Thyroid gland (tissue), 4 donors: ENCODE measurements around the gene TMOD3. TPM values are rescaled to one million over a fixed set of nuclear protein-coding genes. Genes with fewer than 3 reads are reported as not detected.

Experiments used
- DNase-seq, 2 donors: peaks; one replicate each; pipeline ENCODE4 v3.0.0-alpha.2; 2019
- H3K27ac ChIP-seq, 3 donors: fragments of 200-600 bp; sonication (generic); 1 replicate in 2 of 3; 2 replicates in 1 of 3; pipeline ENCODE4 v1.5.1; 2016 to 2019; ENCODE audit warnings: mild to moderate bottlenecking in 1 of 3, moderate library complexity in 1 of 3
- H3K27me3 ChIP-seq: fragments of 200-600 bp; sonication (generic); one replicate; pipeline ENCODE4 v1.5.1; 2019
- H3K36me3 ChIP-seq, 2 donors: fragments of 200-600 bp; sonication (generic); one replicate each; pipeline ENCODE4 v1.5.1; 2016 to 2019
- H3K4me1 ChIP-seq, 2 donors: fragments of 200-600 bp; sonication (generic); one replicate each; pipeline ENCODE4 v1.5.1; 2017 to 2019
- H3K4me3 ChIP-seq, 3 donors: fragments of 200-600 bp; sonication (generic); replicated peaks in 1 of 3; 1 replicate in 2 of 3; 2 replicates in 1 of 3; pipeline ENCODE4 v1.5.1; 2016; ENCODE audit warnings: mild to moderate bottlenecking in 1 of 3
- H3K9me3 ChIP-seq: fragments of 200-600 bp; sonication (generic); one replicate; pipeline ENCODE4 v1.5.1; 2017
- POLR2A ChIP-seq, 2 donors: fragments of 450-650 bp; IDR thresholded peaks; one replicate each; pipeline ENCODE4 v1.6.1; 2017; ENCODE audit warnings: antibody characterized with exemption in 2 of 2, mild to moderate bottlenecking in 2 of 2, moderate library complexity in 1 of 2
- WGBS, 2 donors: methylation state at CpG; one replicate each; pipeline ENCODE4 v1.1.5; 2017; 5-methylcytosine and 5-hydroxymethylcytosine counted together
- intact Hi-C: fragments of 100-400 bp; cut with DNase I; formaldehyde crosslinking; loops from one replicate; pipeline ENCODE4 v1.15.1; 2023
- total RNA-seq, 4 donors: library from RNA; depleted of rRNA; stranded (reverse); fragments of >200 nt; gene quantifications; one replicate each; pipeline ENCODE4 v1.2.3, GENCODE V29; 2016
- TF ChIP-seq, protein P1 (sequence below), 6 experiments: fragments of 200-600 bp in 3 of 6; fragments of 450-650 bp in 3 of 6; sonication (generic) in 3 of 6; IDR thresholded peaks; one replicate each; pipeline ENCODE4 v1.5.1; 2016 to 2019; ENCODE audit warnings: antibody characterized with exemption in 6 of 6, mild to moderate bottlenecking in 2 of 6, inconsistent platforms in 1 of 6, moderate library complexity in 1 of 6

Gene TMOD3
- total RNA-seq, 4 donors from 2014 or later, result 24.3 to 42.7 (median 30.9) TPM

DNA sequence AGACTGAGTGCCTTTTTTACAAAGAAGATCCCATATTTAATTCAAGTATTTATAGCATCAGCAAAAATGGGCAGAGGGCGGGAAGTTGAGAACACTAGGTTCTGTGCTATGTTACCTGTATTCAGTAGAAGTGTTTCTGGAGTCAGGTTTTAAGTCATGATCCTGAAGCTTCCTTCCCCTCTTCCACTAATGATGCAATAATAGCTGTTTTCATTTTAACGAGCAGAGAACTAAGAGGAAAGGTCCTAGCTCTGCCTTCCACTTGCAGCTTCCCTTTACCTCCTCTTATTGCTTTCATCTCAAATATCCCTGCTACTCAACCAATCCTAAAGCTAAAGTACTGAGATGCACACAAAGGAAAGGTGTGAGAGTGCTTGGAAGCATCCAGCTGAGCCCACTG is 16.9 kb upstream of the TMOD3 start:
- TF ChIP-seq, protein P1, sequence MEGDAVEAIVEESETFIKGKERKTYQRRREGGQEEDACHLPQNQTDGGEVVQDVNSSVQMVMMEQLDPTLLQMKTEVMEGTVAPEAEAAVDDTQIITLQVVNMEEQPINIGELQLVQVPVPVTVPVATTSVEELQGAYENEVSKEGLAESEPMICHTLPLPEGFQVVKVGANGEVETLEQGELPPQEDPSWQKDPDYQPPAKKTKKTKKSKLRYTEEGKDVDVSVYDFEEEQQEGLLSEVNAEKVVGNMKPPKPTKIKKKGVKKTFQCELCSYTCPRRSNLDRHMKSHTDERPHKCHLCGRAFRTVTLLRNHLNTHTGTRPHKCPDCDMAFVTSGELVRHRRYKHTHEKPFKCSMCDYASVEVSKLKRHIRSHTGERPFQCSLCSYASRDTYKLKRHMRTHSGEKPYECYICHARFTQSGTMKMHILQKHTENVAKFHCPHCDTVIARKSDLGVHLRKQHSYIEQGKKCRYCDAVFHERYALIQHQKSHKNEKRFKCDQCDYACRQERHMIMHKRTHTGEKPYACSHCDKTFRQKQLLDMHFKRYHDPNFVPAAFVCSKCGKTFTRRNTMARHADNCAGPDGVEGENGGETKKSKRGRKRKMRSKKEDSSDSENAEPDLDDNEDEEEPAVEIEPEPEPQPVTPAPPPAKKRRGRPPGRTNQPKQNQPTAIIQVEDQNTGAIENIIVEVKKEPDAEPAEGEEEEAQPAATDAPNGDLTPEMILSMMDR (IDR thresholded peaks at IDR 0.05), result no peak
- no peak for TF ChIP-seq POLR2A (IDR thresholded peaks at IDR 0.05)
- no peaks in the 10 kb centered on the region for H3K4me1 ChIP-seq
- DNase-seq, result no peak
- no peaks in the 10 kb centered on the region for H3K9me3 ChIP-seq
- peaks cover 0 to under 1% of the 10 kb centered on the region in 2 donors for H3K36me3 ChIP-seq
- H3K27me3 ChIP-seq, result no peaks in the 10 kb centered on the region
- no peak overlapping the region for H3K27ac ChIP-seq
- H3K4me3 ChIP-seq, result no peak overlapping the region
- 72 to 80% methylated on average over 2 of the region's 2 CpGs for WGBS, 2 donors
- intact Hi-C loops, result no loop called here

DNA sequence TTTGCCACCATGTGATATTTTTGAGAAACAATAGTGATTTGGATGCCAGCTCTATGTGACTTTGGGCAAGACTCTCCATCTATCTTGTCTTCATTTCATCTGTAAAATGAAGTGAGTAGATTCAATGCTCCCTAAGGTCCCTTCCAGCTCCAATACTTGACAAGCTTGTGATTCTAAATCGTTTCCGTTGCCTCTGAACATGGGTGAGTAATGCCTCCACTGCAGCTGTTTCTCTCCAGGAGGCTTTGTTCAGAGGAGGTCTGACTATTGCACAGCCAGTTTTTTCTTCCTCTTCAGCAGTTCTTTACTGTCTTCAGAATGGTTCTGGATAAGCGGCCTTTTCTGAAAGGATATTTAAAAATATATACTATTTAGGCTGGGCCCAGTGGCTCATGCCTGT is 14.8 kb upstream of the TMOD3 start:
- no peak for TF ChIP-seq POLR2A (IDR thresholded peaks at IDR 0.05)
- TF ChIP-seq, protein P1 (IDR thresholded peaks at IDR 0.05), result no peak
- Histone ChIP-seq H3K27me3 (no peaks in the 10 kb centered on the region), H3K36me3 (no peaks in the 10 kb centered on the region), H3K27ac (no peak overlapping the region), H3K4me3 (no peak overlapping the region), H3K9me3 (no peaks in the 10 kb centered on the region), H3K4me1 (no peaks in the 10 kb centered on the region)
- 94 to 96% methylated on average over 3 of the region's 3 CpGs for WGBS, 2 donors
- no peak for DNase-seq
- intact Hi-C loops, result no loop called here

DNA sequence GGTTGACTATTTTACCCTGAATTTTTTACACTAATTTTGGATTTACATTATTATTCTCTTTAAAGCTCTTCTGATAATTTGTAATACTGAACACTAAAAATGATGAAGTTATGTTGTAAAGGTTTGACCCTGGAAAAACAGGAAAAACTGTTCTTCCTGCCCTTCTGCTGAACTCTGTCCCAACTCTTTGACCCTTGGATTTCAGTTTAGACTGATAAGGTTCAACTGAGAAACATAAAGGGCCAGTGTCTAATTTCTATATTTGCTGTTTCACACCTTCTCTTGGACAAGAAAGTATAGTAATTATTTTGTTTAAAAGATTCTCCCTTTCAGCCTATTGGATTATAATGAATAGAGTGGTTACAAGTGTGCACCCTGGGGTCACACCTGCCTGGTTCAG is 12.8 kb upstream of the TMOD3 start:
- no peak for TF ChIP-seq POLR2A (IDR thresholded peaks at IDR 0.05)
- TF ChIP-seq, protein P1 (IDR thresholded peaks at IDR 0.05), result no peak
- Histone ChIP-seq H3K27ac (no peak overlapping the region), H3K36me3 (no peaks in the 10 kb centered on the region), H3K27me3 (no peaks in the 10 kb centered on the region), H3K4me1 (no peaks in the 10 kb centered on the region), H3K4me3 (no peak overlapping the region), H3K9me3 (no peaks in the 10 kb centered on the region)
- intact Hi-C loops, result no loop called here
- DNase-seq, result no peak

DNA sequence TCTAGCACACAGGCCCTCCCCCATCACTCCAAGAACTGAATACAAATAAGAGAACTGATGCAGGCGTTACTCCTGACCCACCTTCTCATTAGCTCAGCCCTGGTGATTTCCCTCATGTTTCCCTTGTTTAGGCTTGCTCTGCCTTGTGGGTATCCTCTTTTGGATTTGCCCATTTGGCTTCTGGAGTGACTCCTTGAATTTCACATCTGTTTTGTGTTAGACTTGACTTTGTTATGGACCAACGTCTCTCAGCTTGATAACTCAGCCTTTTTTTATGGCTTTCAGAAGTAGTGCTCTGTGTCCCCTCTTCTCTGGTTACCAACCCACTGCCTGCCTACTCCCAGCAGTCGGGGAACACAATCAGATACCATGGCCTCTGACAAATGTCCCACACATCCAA is 11.3 kb upstream of the TMOD3 start:
- 88 to 94% methylated on average over 3 of the region's 3 CpGs for WGBS, 2 donors
- no peaks in the 10 kb centered on the region for H3K36me3 ChIP-seq
- TF ChIP-seq, protein P1 (IDR thresholded peaks at IDR 0.05), result no peak
- TF ChIP-seq POLR2A (IDR thresholded peaks at IDR 0.05), result no peak
- no peaks in the 10 kb centered on the region for H3K4me1 ChIP-seq
- H3K4me3 ChIP-seq, result no peak overlapping the region
- no peaks in the 10 kb centered on the region for H3K9me3 ChIP-seq
- no peaks in the 10 kb centered on the region for H3K27me3 ChIP-seq
- no peak for DNase-seq
- intact Hi-C loops, result no loop called here
- H3K27ac ChIP-seq, result no peak overlapping the region

DNA sequence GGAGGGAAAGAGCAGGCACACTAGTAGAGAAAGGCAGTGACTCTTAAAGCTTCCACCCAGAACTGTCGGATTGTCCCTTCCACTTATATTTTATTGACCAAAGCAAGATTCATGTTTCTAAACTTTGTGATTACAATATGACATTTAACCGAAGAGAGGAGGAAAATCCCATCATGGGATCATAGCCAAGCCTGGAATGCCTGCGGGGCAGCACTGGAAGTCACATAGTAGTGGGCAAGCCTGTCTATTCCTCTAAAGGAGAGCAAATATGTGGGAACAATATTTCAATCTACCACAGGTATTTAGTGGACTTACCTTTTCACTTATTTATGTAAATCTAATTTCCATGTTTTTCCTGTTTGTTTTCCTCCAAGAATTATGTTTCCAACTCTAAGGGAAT is 3.8 kb upstream of the TMOD3 start:
- TF ChIP-seq POLR2A (IDR thresholded peaks at IDR 0.05), result no peak
- TF ChIP-seq, protein P1 (IDR thresholded peaks at IDR 0.05), result no peak
- Histone ChIP-seq H3K27ac (no peak overlapping the region), H3K27me3 (no peaks in the 10 kb centered on the region), H3K36me3 (no peaks in the 10 kb centered on the region), H3K4me1 (peaks cover 2% of the 10 kb centered on the region in 2 donors), H3K9me3 (no peaks in the 10 kb centered on the region), H3K4me3 (no peak overlapping the region)
- no peak for DNase-seq
- 75 to 79% methylated on average over 3 of the region's 3 CpGs for WGBS, 2 donors
- intact Hi-C loops, result no loop called here
